UCSD-AML1 (cell line): ENCODE data around the gene RTP5.

Experiments
- DNase-seq: peaks from one replicate; lab custom pipeline; 2025; ENCODE audit not compliant: unreplicated experiment; lab: John Stamatoyannopoulos, UW

RTP5 gene

DNA sequence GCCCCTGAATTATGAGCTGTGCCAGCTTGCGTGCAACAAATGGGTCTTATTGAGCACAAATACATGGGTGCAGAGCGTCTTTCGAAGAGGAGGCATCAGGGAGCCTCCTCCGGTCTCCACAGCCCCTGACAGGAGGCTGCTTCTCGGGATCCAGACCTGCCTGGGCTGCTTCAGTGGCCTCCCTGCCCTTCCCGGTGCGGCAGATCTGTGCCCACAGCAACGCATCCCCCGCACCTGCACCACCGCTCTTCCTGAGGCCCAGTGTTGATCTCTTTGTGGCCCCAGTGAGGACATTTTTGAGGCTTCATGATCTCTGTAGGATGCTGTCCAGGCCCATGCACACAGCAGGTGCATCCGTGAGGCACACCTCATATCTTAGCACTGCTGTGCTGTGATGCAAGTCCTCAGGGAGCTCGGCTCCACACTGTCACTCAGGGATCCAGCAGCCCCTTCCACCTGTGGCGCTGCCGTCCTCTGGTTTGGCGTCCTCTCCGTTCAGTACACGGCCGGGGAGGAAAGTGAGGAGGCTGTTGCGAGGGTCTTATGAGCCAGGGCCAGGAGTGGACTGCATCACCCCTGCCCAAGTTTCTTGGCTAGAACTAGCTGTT lies 17.4 kb downstream of the RTP5 start:
- DNase-seq = no peak

GRCh38 chr2:241887806-241888522 lies 18.4 kb downstream of the RTP5 start:
- DNase-seq = peak; percentile 43

- DNase-seq = peak; percentile 58
Measured at GRCh38 chr2:241888641-241889040, 19.1 kb downstream of the RTP5 start.

- DNase-seq = no peak
Measured at GRCh38 chr2:241890524-241891235, 21.2 kb downstream of the RTP5 start.

GRCh38 chr2:241891315-241891987 lies 21.9 kb downstream of the RTP5 start:
- DNase-seq = no peak

DNA sequence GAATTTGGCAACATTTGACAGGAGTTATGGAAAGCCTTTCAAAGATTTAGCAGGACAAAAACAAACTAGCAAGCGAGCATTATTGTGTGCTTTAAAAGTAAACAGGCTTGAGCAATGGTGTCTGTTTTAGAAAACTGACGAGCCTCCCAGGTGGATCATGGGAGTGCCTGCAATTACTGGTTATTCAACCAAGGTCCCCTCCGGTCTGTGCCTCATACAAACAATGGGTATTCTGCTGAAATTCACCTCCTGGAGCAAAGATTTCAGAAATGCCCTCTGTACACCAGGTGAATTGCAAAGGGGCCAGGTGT lies 22.4 kb downstream of the RTP5 start:
- no peak for DNase-seq

- DNase-seq = no peak
Measured at GRCh38 chr2:241892299-241893137, 23.0 kb downstream of the RTP5 start.

GRCh38 chr2:241893265-241893664 lies 23.7 kb downstream of the RTP5 start:
- DNase-seq = no peak

DNA sequence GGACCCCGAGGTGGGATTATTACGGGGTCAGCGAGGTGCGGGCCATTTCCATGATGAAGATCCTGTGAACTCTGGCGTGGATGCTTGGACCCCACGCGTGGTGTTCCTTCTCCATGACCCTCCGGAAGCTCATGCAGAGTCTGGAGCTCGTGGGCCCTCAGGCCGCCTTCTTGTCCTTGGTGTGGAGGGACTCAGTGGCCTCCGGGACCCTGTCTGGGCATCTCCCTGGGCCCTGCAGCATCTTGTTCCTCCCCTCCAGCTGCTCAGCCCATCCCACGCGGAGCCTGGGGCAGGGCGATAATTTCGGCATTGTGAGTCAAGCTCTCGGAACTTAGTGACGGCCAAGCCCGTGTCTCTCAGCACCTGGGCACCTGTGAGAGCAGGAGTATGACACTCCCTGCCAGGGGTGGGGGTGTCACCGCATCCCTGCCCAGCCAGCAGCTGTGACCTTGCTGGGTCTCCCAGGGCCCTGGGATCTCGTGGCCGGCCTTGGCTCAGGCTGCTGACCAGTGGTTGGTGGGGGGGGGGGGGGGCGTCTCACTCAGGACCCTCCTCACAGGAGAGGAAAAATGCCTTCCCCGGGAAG lies 24.6 kb downstream of the RTP5 start:
- no peak for DNase-seq

- DNase-seq = no peak
Measured at GRCh38 chr2:241894681-241895426, 25.3 kb downstream of the RTP5 start.

- no peak for DNase-seq
Measured at GRCh38 chr2:241895427-241895711, 25.8 kb downstream of the RTP5 start.

DNA sequence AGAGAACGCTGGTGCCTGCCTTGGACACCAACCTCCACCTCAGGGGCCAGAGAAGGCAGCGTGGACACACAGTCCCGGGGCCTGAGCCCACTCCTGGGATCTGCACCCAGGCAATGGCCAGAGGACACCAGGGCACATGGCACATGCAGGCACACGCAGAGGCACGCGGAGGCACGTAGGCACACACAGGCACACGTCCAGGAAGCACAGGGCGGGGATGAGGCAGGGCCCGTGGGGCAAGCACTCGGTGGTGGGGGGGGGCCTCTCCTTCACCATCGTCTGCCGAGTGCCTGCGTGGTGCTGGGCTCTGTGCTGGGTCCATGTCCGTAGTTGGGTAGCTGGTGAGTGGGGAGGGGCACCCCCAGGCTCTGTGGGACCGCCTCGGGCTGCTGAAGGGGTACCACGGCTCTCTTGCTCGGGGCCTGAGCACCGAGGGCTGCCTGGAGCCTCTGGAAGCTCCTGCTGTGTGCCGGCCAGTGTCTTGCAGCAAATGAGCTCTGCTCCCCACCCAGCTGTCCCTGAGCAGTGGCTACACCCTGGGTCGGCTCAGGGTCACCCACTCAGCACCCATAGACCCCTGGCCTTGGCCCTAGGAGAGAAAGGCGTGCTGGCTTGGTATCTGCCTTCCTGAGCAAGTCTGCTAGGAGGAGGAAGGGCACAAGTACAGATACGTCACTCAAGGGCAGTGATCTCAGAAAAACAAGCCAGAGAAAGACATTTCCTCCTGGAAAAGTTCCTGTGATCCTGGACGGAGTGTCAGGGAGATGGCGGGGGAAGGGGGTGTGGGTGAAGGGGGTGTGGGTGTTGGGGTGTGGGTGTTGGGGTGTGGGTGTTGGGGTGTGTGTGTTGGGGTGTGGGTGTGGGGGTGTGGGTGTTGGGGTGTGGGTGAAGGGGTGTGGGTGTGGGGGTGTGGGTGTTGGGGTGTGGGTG lies 26.4 kb downstream of the RTP5 start:
- DNase-seq = no peak

DNA sequence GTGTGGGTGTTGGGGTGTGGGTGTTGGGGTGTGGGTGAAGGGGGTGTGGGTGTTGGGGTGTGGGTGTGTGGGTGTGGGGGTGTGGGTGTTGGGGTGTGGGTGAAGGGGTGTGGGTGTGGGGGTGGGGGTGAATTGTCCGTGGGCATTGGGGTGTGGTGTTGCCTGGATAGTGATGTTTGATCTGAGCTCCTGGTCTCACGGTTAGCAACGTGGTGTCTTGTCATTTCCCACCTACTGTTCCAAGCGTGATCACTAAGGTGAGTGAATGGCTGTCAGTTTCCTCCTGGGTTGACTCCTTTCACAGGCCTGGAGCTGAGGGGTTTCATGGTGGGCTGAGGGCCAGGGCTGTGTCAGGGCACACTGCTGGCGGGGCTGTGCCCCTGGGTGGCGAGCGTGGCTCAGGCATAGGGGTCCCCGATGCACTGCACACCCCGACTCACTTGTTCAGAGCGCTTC lies 27.2 kb downstream of the RTP5 start:
- no peak for DNase-seq

DNA sequence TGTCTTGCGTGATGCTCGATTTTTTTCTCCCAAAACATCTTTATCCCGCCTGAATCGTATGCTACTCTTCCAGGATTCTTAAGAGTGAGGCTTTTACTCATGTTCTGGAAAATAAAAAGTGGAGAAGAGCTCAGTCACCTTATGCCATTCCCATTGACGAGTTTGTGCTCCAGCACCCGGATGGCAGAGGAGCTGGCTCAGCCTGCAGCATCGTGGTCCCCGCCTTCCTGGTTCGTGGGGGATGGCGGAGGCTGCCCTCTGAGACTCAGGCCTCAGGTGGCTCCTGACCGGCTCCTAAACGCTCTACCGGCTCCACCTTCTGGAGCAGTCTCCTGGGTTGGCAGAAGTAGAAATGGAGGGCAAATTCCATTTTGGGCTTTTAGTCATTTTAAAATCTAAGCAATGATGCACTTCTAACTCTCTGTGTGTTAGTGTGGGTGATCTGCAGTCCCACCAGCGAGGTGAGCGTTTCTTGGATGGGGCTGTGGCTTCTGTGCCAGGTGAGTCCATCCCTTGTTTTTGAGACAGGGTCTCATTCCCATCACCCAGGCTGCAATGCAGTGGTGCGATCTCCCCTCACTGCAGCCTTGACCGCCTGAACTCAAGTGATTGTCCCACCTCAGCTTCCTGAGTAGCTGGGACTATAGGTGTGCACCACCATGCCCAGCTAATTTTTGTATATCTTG lies 27.8 kb downstream of the RTP5 start:
- no peak for DNase-seq

- no peak for DNase-seq
Measured at GRCh38 chr2:241898463-241899270, 29.1 kb downstream of the RTP5 start.

- no peak for DNase-seq
Measured at GRCh38 chr2:241900251-241901017, 30.9 kb downstream of the RTP5 start.

GRCh38 chr2:241901018-241901380 lies 31.5 kb downstream of the RTP5 start:
- no peak for DNase-seq
